Raji (cell line): ENCODE results near the gene HSBP1L1.

Experiments
- POLR2A ChIP-seq: IDR thresholded peaks from 2 replicates; pipeline ENCODE4 v1.6.1; 2011; ENCODE audit warnings: low read depth, low read length, control low read depth; ENCODE audit not compliant: insufficient read depth

The HSBP1L1 gene

DNA sequence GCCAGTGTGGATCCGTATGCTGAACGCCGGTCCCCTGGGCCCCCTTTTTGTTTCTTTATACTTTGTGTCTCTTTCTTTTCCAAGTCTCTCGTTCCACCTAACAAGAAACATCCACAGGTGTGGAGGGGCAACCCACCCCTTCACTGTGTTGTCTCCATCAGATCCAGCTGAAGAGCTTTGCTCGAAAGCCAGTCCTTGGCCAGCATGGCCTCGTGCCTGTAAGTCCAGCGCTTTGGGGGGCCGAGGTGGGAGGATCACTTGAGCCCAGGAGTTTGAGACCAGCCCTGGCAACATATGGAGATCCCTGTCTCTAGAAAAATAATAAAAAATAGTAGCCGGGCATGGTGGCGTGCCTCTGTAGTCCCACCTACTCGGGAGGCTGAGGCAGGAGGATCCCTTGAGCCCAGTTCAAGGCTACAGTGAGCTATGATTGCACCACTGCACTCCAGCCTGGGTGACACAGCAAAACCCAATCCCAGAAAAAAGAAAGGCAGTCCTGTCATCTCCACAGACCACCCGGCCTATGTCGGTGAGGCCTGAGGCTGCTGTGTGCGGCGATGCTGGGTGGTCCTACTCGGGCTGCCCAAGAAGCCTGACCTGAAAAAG, 3.4 kb upstream of the HSBP1L1 start:
- no peak for TF ChIP-seq POLR2A

DNA sequence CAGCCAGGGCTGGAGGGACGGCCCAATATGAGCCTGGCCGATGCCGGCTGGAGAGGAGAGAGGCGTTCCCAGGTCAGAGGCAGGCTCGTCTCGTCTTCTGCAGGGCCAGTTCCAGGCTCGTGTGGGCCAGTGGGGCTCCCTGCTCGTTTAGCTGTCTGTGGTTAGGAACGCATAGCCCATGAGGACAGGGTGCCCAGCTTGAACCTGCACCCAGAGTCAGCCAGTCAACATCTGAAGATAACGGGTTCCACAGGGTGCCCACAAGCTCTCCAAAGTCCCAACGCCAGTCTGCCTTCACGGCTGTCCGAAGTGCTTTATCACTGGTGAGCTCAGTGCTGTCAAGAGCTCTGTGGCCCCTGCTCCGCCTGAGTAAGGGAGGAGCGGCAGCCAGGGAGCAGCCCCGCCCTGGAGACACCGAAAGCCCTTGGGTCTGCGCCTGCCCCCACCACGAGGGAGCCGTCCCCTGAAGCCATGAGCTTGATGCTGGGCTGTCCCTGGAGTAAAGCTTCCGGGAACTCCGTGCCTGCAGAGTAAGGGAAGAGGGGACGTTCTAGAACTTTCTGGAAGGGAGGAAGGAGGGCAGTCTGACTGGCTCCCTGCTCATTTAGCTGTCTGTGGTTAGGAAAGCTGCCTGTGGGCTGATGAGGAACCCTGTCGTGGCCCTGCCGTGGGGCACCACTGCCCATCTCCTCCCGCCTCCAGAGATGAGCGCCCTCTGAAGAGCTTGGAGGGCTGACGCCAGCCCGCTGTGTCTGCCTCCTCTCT, 2.7 kb upstream of the HSBP1L1 start:
- TF ChIP-seq POLR2A = no peak

DNA sequence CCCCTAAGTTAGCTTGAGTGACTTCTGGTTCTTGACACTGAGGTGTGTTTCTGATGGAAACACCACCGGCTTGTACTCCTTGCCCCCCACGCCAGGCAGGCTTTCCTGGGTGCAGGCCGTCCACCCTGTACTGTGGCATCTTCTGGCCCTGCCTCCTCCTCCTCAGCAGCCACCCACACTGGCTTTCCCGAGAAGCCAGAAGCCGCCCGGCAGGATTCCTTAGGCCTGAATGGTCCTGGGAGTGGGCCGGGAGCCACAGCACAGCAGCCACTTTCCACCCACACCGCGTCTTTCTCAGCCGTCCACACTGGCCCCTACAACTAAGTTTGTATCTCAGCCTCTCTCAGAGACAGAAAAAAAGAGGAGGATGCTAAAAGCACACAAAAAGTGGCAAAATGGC, 2.1 kb upstream of the HSBP1L1 start:
- no peak for TF ChIP-seq POLR2A

DNA sequence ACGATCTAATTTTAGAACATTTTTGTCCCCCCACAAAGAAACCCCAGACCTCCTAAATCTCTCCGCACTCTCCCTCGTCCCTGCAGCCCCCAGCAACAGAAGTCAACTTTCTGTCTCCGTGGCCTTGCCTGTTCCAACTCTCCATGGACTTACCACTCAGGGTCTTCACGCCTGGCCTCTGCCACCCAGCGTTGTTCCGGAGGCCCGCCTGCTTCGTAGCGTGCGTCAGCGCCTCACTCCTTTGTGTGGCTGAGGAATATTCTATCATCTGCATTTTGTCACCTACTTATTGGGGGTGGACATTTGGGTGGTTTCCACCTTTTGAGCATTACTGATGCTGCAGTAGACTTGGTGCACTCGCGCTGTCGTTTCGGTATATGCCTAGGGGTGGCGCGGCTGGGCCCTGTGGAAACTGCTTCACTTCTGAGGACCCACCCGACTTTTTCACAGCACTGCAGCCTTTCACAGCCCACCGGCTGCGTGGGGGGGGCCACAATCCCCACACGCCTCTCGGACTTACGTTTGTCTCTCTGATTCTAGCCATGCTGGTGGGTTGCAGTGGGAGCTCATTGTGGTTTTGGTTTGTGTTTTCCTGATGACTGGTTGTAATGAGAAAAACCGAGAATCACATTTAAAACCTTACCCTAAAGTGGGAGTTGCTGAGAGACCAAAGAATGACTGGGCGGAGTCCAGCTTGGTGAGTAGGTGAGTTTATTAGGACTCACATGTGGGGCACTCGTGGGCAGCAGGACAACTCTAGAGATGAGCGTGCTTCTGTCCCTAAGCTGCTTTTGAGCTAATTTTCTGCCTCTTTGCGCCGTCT, 1.4 kb upstream of the HSBP1L1 start:
- TF ChIP-seq POLR2A = no peak

DNA sequence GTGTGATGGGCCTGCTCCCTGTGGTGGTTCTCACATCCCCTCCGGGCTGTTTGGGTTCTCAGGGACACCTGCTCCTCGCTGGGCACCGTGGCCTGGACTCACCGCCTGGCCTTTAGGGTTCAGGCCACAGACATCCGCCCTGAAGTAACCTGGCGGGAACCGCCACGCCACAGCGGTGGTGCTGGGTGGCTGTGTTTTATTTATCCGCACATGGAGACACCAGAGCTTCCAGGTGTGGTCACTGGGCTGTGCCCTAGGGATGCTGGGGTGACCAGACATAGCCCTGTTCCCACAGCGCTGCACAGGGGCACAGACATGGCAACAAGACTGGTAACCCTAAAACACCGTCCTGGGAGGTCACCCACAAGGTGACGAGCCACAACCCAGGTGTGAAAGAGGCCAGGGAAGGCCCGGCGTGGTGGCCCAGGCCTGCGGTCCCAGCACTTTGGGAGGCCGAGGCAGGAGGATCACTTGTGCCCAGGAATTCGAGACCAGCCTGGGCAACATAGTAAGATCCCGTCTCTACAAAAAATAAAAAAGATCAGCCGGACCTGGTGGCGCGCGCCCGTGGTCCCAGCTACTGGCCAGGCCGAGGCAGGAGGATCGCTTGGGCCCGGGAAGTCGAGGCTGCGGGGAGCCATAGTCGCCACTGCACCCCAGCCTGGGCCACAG, 649 bp upstream of the HSBP1L1 start:
- no peak for TF ChIP-seq POLR2A

DNA sequence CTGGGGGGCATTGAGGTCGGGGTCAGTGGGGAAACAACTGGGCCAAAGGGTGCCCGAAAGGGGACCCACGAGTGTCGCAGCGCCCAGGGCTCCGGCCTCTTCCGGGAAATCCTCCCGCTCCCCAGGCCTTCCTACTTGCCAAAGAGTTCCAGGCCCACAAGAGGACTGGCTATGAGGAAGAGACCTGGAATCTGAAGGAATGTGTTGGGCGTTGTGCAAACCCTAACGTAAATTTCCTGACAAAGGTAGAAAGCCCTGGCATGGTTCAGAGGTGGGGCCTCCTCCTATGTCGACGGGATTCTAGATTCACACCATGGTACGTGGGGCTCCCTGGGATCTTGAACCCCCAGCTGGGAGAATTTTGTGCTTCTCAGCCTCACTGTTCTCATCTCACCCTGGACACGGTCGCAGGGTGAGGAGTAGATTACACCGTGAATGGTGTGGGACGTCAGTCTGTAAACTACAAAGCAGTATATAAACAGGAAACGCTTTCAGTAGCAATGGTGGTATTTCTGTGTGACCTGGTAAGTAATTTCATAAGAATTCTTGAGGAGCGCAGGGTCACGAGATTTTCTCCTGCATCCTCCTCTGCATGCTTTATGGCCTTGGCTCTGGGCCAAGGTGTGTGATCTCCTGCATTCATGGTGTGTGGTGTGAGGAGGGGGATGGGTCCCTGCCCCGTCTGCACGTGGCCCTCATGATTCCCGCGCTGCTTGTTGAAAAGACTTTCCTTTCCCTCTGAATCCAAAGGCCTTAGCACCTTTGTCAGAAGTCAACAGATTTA, 868 bp downstream of the HSBP1L1 start:
- TF ChIP-seq POLR2A = no peak

DNA sequence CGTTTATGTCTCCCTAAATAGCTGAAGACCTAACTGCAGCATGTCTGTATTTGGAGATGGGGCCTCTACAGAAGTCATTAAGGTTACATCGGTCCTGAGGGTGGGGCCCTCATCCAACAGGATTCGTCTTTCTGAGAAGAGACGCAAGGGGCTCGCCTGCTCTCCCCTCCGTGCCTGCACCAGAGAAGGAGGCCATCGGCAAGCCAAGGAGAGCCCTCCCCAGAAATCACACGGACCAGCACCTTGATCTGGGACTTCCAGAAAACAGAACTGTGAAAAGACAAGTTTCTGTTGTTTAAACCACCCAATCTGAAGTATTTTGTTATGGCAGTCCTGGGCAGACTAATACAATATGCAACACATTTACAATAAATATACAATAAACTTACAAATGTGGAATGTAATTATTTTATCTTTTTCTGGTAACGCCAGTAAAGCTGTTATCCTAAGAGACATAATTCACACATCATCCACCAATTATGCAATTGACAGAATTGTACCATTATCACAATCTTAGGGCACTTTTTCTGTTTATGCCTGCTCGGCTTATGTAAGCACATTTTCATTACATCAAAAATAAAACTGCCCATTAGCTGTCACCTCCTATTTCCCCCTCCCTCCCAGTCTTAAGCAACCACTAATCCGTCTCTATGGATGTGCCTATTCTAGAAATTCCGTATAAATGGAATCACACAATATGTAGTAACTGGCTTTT, 6.1 kb downstream of the HSBP1L1 start:
- no peak for TF ChIP-seq POLR2A

DNA sequence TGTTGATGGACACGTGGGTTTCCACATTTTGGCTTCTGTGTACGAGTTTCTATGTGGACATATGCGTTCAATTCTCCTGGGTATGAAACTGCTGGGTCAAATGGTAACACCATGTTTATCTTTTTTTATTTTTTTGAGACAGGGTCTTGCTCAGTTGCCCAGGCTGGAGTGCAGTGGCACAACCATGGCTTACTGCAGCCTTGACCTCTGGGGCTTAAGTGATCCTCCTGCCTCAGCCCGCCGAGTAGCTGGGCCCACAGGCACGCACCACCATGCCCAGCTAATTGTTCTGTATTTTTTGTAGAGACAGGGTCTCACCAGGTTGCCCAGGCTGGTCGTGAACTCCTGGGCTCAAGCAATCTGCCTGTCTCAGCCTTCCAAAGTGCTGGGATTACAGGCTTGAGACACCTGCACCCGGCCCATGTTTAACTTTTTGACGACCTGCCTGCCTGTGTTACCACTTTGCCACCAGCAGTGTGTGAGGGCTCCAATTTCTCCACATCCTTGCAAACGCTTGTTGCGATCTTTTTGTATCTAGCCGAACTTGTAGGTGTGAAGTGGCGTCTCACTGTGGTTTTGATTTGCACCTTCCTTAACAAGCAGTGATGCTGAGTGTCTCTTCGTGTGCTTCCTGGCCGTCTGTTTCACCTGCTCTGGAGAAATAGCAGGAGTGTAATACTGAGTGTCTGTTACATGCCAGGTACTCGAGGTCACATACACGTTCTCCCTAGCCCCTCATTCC, 6.9 kb downstream of the HSBP1L1 start:
- no peak for TF ChIP-seq POLR2A

DNA sequence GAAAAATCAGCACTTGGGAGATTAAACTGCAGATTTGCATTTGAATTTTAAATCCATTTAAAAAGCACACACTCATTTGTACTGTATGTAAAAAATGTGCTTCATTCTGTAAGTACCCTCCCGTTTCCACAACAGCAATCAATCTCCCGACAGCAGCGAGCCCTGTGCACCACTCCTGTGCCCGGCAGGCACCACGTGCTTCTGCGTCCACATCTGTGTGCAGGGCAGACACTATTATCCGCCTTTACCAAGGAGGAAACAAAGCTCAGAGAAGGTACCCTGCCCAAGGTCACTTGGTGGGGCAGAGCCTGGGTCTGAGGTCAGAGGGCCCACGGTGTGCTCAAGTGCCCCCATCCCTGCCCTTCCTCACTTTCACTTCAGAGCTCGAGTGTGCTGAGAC, 7.5 kb downstream of the HSBP1L1 start:
- no peak for TF ChIP-seq POLR2A

DNA sequence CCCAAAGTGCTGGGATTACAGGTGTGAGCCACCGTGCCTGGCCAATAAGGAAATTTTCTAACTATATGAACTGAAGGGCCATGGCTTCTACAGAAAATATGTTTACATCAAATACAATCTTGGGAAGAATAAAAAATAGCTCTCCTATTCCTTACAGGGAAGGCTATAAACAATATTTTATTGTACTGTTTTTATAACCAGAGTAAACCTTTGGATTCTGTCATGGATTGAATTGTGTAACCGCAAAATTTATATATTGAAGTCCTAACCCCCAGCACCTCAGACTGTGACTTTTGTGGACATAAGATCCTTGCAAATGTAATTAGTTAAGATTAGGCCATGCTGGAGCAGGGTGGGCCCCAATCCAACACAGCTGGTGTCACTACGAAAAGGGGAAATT, 8.3 kb downstream of the HSBP1L1 start:
- TF ChIP-seq POLR2A = no peak

DNA sequence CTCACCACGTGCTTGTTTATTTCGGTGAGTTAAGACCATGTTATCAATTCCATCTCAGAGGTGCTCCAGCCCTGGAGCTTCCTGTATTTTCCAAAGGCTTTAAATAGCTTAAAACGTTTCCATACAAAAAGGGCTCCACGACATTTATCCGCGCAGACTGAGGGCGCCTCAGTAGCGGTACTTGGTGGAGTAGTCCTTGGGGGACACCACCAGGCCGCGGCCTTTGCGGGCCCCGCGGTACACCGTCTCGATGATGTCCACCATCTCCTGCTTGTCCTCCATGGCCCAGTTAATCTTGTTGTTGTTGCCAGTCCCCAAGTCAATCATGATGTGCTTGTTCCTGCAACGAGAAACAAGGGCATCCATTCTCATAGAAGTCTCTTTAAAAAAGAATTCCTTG, 9.1 kb downstream of the HSBP1L1 start:
- no peak for TF ChIP-seq POLR2A

DNA sequence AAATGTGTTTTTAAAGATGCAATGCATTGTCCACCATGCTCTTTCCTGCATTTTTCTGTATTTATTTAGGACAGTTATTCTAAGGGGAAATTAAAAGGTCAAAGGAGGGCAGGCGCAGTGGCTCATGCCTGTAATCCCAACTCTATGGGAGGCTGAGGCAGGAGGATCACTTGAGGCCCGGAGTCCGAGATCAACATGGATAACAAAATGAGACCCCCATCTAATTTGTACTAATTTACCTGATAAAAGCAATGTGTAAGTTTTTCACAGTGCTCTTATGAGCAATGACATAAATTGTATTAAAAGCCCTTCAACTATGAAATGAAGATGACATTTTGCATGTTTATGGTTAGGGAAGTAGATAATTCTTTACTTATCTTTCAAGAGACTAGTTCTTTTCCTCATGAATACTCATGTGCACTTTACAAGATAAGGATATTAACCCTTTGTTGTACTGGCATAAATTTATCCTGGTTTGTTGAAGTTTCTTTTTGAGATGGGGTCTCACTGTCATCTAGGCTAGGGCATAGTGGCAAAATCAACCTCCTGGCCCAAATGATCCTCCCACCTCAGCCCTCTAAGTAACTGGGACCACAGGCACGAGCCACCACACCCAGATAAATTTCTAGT, 9.7 kb downstream of the HSBP1L1 start:
- no peak for TF ChIP-seq POLR2A

DNA sequence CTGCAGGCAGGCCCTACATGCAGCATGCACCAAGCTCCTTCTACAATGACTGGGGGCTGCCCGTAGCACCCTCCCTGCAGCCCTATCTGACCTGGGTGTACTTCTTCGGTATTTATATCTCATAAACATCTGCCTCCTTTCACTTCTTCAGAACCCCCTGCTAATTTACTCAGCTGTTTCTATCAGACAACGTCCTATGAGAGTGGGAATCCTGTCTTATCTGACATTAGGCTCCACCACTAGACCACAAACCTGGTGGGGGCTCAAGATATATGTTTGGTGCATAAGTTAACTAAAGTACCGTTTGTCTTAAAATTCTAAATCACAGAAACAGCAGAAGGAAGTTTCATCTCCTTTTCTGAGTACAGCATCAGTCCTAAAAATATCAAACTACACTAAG, 10.6 kb downstream of the HSBP1L1 start:
- TF ChIP-seq POLR2A = no peak
